Tibial artery (tissue), 4 donors: ENCODE results near the gene PIGV.
"Not testable (repeated sequence)": the region's sequence is repeated elsewhere in the genome, so short reads cannot be mapped to it uniquely, and the experiment has no call there.

Experiments used
- DNase-seq, 2 donors: peaks; one replicate each; pipeline ENCODE4 v3.0.0-alpha.2; 2019
- H3K27ac ChIP-seq, 2 donors: fragments of 200-600 bp; sonication (generic) in 1 of 2; 1 replicate in 1 of 2; 2 replicates in 1 of 2; pipeline ENCODE4 v1.5.1; 2018 to 2019; ENCODE audit warnings: mild to moderate bottlenecking in 1 of 2
- H3K27me3 ChIP-seq, 2 donors: fragments of 200-600 bp; sonication (generic) in 1 of 2; one replicate each; pipeline versions ENCODE4 v1.5.1 to v1.6.0; 2016 to 2019
- H3K36me3 ChIP-seq, 3 donors: fragments of 200-600 bp; sonication (generic) in 2 of 3; one replicate each; pipeline ENCODE4 v1.5.1; 2016 to 2019; ENCODE audit warnings: mild to moderate bottlenecking in 2 of 3
- H3K4me1 ChIP-seq, 4 donors: fragments of 200-600 bp; sonication (generic) in 2 of 4; 1 replicate in 3 of 4; 2 replicates in 1 of 4; pipeline ENCODE4 v1.5.1; 2016 to 2019
- H3K4me3 ChIP-seq, 2 donors: fragments of 200-600 bp; sonication (generic) in 1 of 2; 1 replicate in 1 of 2; 2 replicates in 1 of 2; pipeline ENCODE4 v1.5.1; 2018 to 2019; ENCODE audit warnings: mild to moderate bottlenecking in 2 of 2
- H3K9me3 ChIP-seq, 3 donors: fragments of 200-600 bp; sonication (generic) in 1 of 3; one replicate each; pipeline ENCODE4 v1.5.1; 2016 to 2019
- intact Hi-C: fragments of 100-400 bp; cut with DNase I; formaldehyde crosslinking; loops from one replicate; pipeline ENCODE4 v1.15.0; 2023; ENCODE audit warnings: low total_unique reads
- TF ChIP-seq, protein P1 (sequence below), 2 experiments: fragments of 200-600 bp in 1 of 2; fragments of 450-650 bp in 1 of 2; IDR thresholded peaks; one replicate each; pipeline ENCODE4 v1.5.1; 2017 to 2019; ENCODE audit warnings: antibody characterized with exemption in 2 of 2, mild to moderate bottlenecking in 1 of 2, moderate library complexity in 1 of 2

The PIGV gene

DNA sequence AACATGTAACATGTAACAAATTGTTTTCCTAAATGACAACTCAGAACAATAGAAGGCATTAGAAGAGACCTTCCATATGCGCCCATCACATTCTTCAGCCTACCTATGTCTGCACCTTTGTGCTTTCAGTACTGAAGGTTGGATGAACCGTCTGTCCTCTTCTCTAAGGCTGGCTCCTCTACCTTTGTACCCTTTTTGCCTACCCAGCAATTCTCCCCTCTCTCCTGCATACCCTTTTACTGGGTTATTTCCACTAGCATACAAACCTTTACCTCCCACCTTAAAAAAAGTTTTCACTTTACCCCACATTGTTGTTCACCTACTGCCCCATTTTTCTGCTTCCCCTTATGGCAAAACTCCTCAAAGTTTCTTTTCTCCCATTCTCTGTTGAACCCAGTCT, 5.2 kb downstream of the PIGV start:
- no peak for DNase-seq
- Histone ChIP-seq H3K27ac (no peak overlapping the region), H3K4me1 (peaks cover 0 to 15% (median 6%) of the 10 kb centered on the region in 4 donors), H3K27me3 (no peaks in the 10 kb centered on the region), H3K4me3 (no peak overlapping the region), H3K36me3 (peaks cover 13 to 31% (median 14%) of the 10 kb centered on the region in 3 donors), H3K9me3 (no peaks in the 10 kb centered on the region)
- intact Hi-C loops, result loop anchor here (5.0 kb wide), 1 partner anchor 116 kb away; no protein-coding TSS in a partner anchor
- TF ChIP-seq, protein P1, sequence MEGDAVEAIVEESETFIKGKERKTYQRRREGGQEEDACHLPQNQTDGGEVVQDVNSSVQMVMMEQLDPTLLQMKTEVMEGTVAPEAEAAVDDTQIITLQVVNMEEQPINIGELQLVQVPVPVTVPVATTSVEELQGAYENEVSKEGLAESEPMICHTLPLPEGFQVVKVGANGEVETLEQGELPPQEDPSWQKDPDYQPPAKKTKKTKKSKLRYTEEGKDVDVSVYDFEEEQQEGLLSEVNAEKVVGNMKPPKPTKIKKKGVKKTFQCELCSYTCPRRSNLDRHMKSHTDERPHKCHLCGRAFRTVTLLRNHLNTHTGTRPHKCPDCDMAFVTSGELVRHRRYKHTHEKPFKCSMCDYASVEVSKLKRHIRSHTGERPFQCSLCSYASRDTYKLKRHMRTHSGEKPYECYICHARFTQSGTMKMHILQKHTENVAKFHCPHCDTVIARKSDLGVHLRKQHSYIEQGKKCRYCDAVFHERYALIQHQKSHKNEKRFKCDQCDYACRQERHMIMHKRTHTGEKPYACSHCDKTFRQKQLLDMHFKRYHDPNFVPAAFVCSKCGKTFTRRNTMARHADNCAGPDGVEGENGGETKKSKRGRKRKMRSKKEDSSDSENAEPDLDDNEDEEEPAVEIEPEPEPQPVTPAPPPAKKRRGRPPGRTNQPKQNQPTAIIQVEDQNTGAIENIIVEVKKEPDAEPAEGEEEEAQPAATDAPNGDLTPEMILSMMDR (IDR thresholded peaks at IDR 0.05), result no peak

DNA sequence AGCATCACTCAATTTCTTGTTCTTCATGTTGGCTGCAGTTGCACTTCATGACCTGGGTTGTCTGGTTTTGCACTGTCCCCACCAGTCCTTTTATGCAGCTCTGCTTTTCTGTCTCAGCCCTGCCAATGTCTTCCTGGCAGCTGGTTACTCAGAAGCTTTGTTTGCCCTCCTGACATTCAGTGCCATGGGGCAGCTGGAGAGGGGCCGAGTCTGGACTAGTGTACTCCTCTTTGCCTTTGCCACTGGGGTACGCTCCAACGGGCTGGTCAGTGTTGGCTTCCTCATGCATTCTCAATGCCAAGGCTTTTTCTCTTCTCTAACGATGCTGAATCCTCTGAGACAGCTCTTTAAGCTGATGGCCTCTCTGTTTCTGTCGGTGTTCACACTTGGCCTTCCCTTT, 6.6 kb downstream of the PIGV start:
- Histone ChIP-seq H3K27me3 (no peaks in the 10 kb centered on the region), H3K9me3 (no peaks in the 10 kb centered on the region), H3K27ac (no peak overlapping the region), H3K4me1 (peaks cover 0 to 14% (median 9%) of the 10 kb centered on the region in 4 donors), H3K36me3 (peaks cover 13 to 31% (median 14%) of the 10 kb centered on the region in 3 donors), H3K4me3 (no peak overlapping the region)
- DNase-seq, result no peak
- TF ChIP-seq, protein P1 (IDR thresholded peaks at IDR 0.05), result no peak
- intact Hi-C loops, result loop anchor here (5.0 kb wide), 1 partner anchor 117 kb away; no protein-coding TSS in a partner anchor

DNA sequence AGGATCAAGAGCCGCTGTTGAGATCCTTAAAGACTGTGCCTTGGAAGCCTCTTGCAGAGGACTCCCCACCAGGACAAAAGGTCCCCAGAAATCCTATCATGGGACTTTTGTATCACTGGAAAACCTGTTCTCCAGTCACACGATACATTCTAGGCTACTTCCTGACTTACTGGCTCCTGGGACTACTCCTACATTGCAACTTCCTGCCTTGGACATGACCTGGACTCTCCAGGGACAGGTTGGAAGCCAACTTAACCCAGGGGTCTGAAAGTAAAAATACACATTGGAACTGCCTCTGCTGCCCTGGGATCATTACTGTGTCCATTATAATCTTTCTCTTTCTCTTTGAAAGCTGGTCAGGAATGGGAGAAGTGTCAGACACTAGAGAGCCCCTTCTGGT, 9.9 kb downstream of the PIGV start:
- intact Hi-C loops, result no loop called here
- H3K27me3 ChIP-seq, result no peaks in the 10 kb centered on the region
- no peak overlapping the region for H3K27ac ChIP-seq
- H3K4me1 ChIP-seq, result peaks cover 0 to 25% (median 16%) of the 10 kb centered on the region in 4 donors
- H3K9me3 ChIP-seq, result no peaks in the 10 kb centered on the region
- H3K4me3 ChIP-seq, result no peak overlapping the region
- H3K36me3 ChIP-seq, result peaks cover 13 to 31% (median 14%) of the 10 kb centered on the region in 3 donors
- no peak for DNase-seq
- TF ChIP-seq, protein P1 (IDR thresholded peaks at IDR 0.05), result no peak

DNA sequence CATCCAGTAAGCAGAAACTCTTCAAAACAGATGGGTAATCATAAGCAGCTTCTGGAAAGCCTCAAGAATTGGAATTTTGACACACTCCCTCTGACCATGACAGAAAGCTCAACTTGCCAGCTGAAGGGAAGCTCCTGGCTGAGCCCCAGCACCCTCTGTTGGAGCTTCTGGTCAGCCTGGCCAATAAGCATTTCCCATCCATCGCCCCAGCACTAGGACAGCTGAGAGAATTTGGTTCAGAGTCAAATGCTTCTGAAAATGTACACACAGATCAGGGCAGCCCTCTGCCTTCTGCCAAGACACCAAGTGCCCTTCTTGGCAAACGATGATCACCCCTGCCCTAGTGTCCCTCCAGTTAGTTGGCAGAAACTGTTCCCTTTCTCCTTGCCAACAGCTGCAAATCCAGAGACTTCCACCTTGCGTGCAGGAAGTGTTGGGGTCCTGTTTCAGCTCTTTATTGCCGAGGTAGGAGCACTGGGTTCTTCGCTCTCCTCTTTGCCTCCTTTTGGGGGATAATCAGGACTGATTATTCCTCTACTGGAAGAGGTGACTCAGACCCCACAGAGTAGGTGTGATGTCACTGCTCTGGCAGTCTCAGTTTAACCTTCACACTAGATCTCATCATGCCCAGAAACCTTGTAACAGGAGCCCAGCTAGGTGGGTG, 11.9 kb downstream of the PIGV start:
- TF ChIP-seq, protein P1 (IDR thresholded peaks at IDR 0.05), result no peak
- Histone ChIP-seq H3K27ac (peak overlapping the region; percentile 32 to 40), H3K27me3 (no peaks in the 10 kb centered on the region), H3K4me1 (peaks cover 0 to 25% (median 16%) of the 10 kb centered on the region in 4 donors), H3K9me3 (no peaks in the 10 kb centered on the region), H3K36me3 (peaks cover 6 to 12% (median 7%) of the 10 kb centered on the region in 3 donors), H3K4me3 (peak overlapping the region in 1 of 2 donors; percentile 7)
- peak; percentile 42 to 71 for DNase-seq
- intact Hi-C loops, result no loop called here

DNA sequence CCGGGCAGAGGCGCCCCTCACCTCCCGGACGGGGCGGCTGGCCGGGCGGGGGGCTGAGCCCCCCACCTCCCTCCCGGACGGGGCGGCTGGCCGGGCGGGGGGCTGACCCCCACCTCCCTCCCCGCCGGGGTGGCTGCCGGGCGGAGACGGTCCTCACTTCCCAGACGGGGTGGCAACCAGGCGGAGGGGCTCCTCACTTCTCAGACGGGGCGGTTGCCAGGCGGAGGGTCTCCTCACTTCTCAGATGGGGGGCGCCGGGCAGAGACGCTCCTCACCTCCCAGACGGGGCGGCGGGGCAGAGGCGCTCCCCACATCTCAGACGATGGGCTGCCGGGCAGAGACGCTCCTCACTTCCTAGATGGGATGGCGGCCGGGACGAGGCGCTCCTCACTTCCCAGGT, 16.2 kb downstream of the PIGV start:
- H3K4me1 ChIP-seq, result peaks cover 0 to 21% (median 14%) of the 10 kb centered on the region in 4 donors
- DNase-seq, intact Hi-C loops, H3K27me3 ChIP-seq, H3K4me3 ChIP-seq, H3K27ac ChIP-seq, H3K9me3 ChIP-seq, H3K36me3 ChIP-seq: not testable (repeated sequence)

DNA sequence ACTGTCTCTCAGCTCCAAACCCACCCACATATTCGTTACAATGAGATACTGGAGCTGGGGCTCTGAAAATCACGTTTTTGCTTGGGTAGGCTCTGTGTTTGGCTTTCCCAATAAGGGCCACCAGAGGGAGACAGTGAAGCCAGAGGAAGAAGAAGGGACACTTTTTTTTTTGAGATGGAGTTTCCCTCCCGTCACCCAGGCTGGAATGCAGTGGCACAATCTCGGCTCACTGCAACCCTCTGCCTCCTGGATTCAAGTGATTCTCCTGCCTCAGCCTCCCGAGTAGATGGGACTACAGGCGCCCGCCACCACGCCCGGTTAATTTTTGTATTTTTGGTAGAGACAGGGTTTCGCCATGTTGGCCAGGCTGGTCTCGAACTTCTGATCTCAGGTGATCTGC, 22.4 kb downstream of the PIGV start:
- H3K27me3 ChIP-seq, H3K27ac ChIP-seq, H3K4me1 ChIP-seq, H3K36me3 ChIP-seq, H3K9me3 ChIP-seq, intact Hi-C loops, H3K4me3 ChIP-seq: not testable (repeated sequence)
- TF ChIP-seq, protein P1 (IDR thresholded peaks at IDR 0.05), result peak; percentile 58 to 70
- peak; percentile 69 to 74 for DNase-seq
